HL-60 (cell line): Measurements from ENCODE around the gene SCAP.

Experiments used
- GABPA ChIP-seq: IDR thresholded peaks from 2 replicates; pipeline ENCODE4 v1.6.1; 2012; ENCODE audit warnings: low read depth
- POLR2AphosphoS5 ChIP-seq: IDR thresholded peaks from 2 replicates; pipeline ENCODE4 v1.6.1; 2012; ENCODE audit warnings: low read depth
- REST ChIP-seq: IDR thresholded peaks from 2 replicates; pipeline ENCODE4 v1.6.1; 2012; ENCODE audit warnings: low read depth; ENCODE audit not compliant: insufficient replicate concordance
- SPI1 ChIP-seq: IDR thresholded peaks from 2 replicates; pipeline ENCODE4 v1.6.1; 2012; ENCODE audit warnings: low read depth, mild to moderate bottlenecking, borderline replicate concordance
- TF ChIP-seq, protein P1 (sequence below): IDR thresholded peaks from one replicate; pipeline ENCODE4 v1.5.1; 2011; ENCODE audit warnings: low read length, control low read depth, inconsistent platforms; ENCODE audit not compliant: insufficient read depth

- TF ChIP-seq, protein P1, sequence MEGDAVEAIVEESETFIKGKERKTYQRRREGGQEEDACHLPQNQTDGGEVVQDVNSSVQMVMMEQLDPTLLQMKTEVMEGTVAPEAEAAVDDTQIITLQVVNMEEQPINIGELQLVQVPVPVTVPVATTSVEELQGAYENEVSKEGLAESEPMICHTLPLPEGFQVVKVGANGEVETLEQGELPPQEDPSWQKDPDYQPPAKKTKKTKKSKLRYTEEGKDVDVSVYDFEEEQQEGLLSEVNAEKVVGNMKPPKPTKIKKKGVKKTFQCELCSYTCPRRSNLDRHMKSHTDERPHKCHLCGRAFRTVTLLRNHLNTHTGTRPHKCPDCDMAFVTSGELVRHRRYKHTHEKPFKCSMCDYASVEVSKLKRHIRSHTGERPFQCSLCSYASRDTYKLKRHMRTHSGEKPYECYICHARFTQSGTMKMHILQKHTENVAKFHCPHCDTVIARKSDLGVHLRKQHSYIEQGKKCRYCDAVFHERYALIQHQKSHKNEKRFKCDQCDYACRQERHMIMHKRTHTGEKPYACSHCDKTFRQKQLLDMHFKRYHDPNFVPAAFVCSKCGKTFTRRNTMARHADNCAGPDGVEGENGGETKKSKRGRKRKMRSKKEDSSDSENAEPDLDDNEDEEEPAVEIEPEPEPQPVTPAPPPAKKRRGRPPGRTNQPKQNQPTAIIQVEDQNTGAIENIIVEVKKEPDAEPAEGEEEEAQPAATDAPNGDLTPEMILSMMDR: no peak
- no peak for TF ChIP-seq REST
- no peak for TF ChIP-seq POLR2AphosphoS5
- TF ChIP-seq GABPA: no peak
- no peak for TF ChIP-seq SPI1
Observed at GRCh38 chr3:47412842-47413520, 62.8 kb downstream of the SCAP start.
